Activated T-cell treated with anti-CD3 and anti-CD28 coated beads for 24 hours (primary cell): ENCODE measurements around the gene TCIRG1.

Source experiments
- DNase-seq: peaks from one replicate; pipeline ENCODE4 v3.0.0-alpha.2; 2020; ENCODE audit warnings: low read depth

The TCIRG1 gene

DNA sequence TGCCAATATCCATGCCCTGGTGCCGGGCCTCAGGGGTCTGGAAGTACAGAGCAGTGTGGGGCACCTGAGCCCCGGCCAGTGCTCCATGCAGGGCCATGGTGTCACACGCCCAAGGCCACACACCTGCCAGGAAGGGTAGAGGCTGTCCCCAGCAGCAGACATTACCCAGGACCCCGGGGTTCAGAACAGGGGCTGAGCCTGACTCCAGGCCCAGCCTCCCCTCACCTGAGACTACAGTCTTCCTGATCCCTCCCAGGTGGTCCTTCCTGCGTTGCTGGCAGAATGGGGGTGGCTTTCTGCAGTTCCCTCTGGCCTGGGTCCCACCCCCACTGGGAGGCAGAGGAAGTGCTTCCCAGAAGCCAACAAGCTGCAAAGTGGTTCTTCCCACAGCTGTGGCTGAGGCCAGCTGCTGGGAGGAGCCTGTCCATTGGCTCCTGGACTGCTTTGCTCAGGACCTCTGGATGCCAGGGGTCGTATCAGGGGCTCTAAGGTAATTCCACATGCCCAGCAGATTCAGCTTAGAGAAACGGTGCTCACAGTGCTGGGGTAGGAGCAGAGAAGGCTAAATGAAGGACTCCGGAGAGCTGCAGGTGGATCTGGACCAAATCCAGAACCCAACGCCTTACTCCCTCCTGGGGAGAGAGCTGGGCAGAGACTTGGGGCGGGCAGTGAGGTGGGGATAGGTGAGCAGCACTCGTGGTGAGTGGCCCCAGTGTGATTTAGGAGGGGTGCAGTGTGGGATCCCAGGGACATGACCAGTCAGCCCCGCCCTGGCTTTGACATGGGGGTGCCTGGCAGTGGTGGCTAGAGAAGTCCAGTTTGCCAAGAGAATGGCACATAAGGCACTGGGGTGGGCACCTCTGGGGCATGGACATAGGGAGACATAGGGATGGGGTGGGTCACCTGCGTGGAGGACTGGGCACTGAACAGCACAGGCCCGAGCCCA is 12.6 kb downstream of the TCIRG1 start:
- no peak for DNase-seq

DNA sequence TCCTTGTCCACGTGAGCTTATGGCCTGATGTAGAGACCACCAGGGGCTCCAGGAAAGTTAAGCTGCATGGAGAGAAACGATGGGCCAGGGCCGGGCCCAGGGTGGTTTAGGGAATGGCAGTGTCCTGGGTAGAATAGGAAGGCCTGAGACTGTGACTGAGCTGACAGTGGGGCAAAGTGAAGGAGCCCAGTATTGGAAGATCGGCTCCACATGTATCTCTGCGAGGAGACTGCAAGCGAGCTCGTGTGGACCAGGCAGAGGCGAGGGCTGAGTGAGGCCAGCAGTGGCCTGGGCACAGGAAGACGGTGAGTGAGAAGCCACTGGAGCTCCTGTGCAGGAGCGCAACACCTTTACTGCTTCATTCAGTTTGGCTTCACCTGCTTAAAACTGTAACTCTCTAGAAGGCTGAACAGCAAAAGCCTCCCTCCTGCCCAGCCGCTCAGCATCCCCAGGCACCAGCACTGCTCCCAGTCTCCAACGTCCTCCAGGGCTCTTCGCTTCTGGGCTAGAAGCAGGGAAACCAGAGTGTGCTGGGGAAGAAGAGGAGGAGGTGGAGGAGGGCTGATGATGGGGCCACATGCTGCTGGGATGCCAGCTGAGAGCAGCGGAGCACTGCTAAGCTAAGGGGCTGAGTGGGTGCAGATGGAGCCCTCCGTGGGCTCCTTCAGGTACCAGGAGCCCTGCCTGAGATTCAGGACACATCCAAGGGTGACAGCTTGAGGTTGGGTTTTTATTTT is 13.5 kb downstream of the TCIRG1 start:
- DNase-seq = no peak

DNA sequence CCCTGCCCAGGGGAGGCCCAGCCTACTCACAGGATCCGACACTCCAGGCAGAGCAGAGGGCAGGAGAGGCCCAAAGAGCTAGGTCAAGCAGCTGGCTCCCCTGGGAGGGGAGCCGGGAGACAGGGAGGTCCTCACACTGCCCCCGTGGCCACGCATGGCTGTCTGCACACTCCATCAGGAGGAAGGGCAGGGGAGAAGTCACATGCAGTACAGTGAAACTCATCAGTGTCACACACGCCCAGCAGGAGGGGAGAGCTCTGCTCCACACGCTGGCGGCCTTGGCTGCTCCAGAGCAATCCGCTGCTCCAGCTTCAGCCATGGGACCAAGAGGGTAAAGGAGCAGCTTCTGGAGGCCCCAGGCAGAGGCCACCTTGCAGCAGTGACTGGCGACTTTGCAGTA is 14.3 kb downstream of the TCIRG1 start:
- no peak for DNase-seq

DNA sequence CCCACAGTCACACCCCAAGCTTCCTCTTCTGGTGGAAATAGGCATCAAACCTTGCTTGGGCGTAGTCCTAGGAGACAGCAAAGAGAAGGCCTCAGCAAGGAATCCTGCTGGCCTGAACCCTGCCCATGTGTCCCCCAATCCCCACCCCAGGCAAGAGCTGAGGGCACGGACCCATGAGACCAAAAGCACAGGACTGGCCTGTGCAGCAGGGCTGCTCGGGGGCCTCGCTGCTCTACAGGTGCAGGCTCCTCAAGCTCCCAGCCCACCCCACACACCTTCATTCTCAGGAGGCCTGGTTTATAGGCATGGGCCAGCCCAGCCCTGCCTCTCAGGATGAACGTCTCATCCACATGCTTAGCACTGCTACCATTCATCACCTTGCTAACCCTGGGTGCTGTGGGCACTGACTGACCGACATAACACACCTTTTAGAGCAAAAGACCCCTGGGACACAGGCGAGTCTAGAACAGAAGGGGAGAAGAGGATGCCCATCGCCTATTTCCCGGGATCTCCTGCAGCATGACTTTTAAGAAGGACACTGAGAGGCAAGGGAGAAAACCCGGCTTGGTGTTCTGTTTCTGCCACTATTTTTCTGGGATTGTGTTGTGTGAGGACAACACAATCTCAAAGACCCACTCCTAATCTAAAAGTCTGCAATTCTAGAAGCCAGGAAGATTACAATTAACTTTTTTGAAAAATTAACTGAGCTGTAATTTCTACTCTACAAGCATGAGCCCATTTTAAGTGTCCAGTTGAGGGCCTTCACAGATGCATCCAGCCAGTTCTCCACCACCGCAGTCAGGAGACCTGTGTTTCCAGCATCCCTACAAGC is 15.4 kb downstream of the TCIRG1 start:
- no peak for DNase-seq

DNA sequence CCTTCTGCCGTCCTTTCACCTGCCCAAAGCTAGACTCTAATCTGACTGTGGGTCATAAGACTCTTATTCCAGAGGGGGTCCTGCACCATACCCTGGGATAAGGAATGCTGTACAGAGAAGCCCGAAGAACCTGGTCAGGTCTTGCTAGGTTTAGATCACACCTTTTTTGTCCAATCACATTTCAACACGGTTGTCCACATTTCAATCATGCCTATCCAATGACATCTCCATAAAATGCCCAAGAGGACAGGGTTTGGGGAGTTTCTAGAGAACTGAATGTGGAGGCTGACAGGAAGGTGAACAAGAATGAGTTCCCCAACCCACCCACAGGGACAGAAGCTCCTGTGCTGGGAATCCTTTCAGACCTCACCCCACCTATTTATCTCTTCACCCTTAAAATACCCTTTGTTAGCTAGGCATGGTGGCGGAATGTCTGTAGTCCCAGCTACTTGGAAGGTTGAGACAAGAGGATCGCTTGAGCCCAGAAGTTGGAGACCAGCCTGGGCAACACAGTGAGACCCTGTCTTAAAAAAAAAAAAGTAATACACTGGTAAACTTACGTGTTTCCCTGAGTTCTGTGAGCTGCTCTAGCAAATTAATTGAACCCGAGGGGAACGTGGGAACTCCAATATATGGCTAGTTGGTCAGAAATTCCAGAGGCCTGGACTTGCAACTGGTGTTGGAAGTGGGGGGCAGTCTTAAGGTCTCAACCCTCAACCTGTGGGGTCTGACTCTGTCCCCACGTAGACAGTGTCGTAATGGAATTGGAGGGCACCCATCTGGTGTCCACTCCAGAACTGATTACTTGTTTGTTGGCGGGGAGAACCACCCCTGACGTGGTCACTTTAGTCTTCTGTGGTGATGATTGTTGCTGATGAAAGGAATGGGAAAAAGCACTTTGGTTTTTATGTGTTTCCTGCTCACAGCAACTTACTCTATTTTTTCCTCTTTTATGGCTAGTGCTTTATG is 17.8 kb downstream of the TCIRG1 start:
- no peak for DNase-seq

DNA sequence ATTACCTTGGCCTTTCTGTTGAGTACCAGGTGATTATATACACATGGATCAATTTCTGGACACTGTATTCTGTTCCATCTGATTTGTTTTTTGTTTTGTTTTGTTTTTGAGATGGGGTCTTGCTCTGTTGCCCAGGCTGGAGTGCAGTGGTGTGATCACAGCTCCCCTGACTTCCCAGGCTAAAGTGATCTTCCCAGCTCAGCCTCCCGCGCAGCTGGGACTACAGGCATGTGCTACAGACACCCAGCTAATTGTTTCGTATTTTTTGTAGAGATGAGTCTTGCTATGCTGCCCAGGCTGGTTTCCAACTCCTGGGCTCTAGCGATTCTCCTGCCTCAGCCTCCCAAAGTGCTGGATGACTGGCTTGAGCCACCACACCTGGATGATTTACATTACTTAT is 19.0 kb downstream of the TCIRG1 start:
- no peak for DNase-seq

DNA sequence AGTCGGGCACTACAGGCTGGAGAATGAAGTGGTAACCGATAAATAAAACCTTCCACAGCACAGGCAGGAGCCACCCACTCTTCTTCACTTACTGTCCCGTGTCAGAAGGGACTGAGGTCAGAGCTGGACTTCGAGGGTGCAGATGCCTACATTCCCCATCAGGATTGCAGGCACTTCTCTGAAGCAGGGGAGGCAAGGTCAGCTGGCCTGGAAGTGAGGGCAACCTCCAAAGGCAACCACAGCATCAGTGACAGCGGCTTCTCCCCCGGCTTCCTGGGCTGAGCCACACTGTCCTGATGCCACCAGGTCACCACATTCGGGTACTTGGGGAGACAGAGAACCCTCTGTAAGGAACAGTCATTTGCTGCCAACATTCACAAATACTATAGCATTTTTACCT is 22.7 kb downstream of the TCIRG1 start:
- no peak for DNase-seq

DNA sequence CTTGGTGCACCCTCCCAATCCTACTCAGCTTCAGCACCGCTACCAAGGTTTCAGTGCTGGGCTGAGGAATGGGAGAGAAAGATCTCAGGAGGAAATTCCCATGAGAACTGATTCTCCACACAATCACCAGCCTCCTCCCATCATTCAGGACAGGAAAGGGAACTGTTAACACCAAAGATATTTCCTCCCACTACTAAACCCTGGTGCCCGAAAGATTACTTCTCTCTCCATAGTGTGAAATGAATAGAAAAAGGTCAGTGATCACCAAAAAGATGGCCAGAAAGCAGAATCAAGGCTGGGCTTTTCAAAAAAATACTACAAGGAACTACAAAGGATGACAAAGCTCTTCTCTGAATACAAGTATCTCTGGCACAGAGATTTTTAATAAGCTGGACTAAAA is 26.1 kb downstream of the TCIRG1 start:
- DNase-seq = no peak

DNA sequence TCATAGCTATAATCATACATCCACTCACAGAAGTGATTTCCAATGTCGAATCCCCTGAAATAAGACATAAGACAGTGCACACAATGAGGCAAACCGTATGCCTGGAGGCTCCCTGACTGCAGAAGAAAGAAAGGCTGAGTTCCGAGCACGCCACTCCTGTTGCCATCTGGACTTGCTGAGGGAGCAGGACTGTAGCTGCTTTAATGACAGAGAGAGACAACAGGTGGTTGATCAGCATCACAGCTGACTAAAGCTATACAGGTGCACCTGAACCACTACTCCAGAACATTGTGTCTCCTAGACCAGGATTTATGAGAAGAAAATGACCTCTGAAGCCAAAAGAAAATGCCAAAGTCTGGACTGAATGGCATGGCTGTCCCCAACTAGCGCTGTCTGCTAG is 27.0 kb downstream of the TCIRG1 start:
- no peak for DNase-seq

DNA sequence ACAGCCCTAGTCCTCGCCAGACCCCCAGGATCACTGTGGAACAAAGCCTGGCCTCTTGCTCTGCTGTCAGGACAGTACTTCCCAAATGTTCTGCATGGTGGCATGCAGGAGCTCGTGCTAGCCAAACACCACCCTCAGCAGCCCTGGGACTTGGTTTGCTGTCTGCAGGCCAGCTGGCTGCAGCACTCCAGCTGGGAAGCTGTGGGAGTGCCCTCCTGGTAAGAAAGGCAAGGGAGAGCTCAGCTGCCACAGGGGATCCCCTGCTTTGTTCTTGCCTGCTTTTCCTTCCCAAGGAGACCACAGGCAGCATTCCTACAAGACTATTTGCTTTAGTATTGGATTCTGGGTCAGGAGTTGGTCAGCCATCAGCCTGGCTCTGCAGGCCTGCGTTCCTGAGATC is 27.9 kb downstream of the TCIRG1 start:
- no peak for DNase-seq

DNA sequence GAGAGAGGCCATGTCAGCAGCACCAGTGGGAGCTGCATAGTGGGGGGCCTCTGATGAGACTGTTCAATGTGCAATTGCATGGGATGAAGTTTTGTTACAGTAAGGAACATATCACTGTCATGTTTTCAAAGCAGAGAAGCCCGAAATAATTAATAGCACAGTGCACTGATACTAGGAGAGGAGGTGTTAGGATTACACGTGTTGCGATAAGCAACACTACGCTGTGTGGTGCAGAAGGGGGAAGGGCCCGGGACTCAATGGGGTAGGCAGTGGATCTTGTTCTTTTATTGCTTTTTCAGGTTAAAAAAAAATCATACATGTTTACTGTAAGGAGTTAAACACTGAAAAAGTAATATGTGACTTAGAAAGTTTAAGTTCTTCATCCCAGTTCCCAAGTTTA is 29.2 kb downstream of the TCIRG1 start:
- DNase-seq = no peak

DNA sequence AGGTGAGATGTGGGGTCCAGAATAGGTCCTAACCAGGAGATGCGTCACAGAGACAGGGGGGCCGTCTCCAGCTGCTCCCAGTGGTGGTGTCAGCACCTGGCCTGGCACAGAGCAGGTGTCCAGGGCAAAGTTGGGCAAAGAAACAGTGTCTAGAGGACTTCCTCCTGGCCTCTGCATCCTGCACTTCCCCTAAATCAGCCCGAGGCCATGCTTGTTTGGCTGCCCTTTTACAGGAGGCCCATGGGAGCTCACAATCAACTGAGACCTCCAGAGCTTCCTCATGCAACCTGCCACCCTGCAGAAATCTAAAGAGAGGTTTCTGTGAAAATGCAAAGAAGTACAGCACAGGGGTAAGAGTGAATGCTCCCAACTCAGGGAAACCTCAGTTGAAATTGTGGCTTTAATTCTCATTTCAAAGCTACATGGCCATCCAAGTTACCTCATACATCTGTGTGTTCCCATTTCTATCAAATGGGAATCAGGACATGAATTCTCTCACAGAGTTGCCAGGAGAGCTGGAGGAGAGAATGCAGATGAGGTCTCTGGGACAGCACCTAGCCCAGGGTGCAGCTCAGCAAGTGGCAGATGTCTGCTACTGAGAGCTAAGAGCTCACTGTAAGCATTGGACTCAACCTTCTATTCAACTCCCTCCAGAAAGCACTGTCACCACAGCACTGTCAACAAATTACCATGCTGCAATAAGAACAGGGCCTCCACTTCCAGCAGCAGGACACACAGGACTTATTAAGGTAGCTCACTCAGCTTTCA is 32.6 kb downstream of the TCIRG1 start:
- no peak for DNase-seq

DNA sequence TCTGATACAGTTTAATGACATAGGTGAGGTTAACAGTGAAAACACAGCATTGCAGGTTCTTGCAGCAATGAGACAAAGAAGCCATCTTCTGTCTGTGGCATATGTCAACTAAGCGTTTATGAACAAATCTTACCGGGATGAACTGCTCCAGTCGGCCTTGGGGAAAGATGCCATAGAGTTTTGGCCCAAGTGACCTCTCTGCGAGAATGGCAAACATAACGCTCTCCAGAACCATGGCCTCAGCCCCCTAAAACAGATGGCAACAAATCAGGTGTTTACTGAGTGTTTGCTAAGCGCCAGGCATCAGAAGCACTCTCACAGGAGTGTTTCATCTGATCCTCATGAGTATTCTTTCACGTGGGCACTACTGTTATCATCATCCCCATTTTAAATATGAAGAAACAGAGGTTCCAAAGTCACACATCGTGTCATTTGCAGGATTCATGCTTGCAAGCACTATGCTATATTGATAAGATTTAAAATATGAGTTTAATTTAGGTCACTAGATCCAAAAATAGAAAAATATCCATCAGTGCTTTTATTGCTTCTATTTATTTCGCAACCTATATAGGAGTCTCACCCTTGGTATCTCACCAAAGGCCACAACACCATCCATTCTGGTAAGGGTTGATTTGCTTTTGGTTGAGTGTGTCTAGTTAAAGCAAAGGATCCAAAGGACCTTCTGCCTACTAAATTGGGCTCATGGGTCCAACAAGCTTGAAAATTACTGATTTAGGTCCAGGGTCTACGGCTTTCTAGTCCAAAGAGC is 35.9 kb downstream of the TCIRG1 start:
- no peak for DNase-seq

DNA sequence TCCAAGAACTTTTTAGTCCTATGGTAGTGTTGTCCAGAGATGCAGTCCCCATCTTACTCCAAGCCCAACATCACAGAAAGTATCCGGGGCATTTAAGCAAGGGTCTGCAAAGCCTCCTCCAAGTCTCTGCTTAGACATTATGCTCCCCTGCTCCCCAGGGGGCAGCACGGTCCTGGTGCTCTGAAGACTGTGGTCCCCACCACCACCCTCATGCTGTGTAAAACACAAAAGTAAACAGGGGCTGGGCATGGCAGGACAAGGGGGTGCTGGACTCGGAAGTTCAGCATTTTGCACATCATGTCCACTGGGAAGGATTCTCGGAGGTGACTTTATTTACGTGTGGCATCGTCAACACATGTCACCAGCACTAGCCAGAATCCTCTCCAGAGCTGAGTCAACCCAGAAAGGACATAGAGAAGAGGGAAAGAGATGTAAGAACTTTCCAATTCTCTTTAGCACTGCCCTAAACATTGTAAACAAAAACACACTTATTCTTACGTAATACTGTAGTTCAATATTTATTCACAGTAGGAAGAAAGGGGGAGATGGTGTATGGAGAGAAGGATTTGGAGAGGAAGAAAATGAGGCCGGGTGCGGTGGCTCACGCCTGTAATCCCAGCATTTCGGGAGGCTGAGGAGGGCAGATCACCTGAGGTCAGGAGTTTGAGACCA is 37.7 kb downstream of the TCIRG1 start:
- no peak for DNase-seq

DNA sequence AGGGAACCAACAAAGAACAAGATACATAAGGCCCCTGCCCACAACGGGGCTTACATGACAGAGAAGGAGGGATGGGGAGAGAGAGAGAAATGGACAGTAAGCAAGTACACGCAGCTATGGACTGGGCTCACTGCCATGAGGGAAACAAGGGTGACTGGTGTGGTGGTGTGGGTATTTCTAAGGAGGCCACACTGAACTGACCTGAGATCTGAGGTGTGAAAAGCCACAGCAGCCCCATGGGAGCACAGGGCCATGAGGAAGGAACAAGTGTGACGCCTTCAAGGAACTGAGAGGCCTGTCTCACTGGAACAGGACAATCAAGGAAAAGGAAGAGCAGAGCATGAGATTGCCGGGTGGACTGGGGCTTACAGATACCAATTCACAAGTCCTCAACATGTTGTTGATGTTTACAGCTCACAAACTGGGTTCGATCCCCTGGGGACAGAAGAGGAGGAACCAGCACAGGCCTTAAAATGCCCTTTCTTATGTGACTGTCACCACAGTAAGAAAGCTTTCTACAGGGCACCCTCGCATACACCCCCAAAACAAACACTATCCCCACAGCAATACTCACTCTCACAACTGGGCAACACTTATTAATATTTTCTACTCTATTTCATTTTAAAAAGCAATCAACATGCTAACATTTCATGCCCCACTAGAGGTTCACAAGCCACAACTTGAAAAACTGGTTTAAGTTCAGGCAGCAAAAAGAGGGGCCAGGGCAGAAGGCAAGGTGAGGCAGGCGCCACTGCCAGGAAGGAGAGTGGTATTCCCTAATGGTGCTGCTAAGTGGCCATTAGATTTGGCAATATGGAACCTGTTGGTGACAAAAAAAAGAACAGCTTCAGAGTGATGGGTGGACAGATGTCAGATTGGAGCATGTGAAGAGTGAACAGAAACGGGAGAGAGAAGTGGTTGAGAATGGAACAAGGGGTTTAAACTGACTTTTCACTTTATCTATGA is 39.1 kb downstream of the TCIRG1 start:
- DNase-seq = no peak

DNA sequence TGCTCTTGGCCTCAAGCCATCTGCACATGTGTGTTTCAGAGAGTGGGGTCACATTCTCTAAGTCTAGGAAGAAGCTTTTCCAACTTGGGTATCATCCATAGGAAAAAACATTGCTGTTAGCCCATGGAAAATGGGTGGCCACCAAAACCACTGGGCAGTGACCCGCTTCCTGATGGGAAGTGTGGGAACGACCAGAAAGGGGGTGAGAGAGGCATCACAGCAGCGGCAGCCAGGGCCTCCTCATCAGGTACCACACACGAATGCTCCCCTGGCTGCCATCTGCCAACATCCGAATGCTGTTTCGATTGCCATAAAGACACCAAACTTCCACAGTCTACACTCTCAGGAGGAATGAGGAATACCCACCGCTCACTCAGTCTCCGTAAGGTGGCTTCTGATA is 42.0 kb downstream of the TCIRG1 start:
- DNase-seq = no peak

DNA sequence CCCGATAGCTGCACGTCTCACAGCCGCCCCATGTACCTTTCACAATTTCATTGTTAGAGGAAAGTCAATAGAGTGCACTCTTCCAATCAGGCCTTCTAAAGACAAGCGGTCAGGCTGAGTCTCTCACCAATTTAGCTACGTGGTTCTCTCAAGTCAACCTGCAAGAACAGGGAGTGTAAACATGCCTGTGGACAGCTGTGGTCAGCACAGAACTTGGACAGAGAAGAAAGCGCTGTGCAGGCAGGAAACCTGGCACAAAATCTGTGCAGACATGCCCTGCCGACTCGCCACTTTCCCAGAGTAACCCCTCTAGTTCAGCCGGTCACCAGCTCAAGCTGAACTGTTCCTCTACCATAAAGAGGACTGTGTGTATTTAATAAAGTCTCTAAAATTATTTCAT is 42.9 kb downstream of the TCIRG1 start:
- no peak for DNase-seq

DNA sequence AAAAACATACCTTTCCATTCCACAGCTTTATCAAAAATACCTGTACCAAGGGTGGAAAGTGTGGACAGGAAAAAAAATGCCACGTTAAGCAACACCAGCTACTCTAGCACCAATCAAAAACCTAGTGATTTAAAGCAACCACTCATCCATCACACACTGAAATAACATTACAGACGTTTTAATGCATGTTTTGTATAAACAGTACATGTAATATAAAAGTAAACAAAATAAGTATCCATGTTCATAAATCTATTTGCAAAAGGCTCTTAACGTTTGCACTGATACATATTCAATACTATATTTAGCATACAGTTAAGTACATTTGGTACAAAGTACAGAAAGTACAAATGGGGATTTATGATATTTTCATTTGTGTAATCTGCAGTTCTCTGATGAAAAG is 43.7 kb downstream of the TCIRG1 start:
- DNase-seq = no peak
